Kasumi-1 (cell line): ENCODE data around the gene MACO1.

Source experiments
- DNase-seq, 2 experiments: peaks; one replicate each; lab custom pipeline; 2025; lab: John Stamatoyannopoulos, UW

MACO1 gene

GRCh38 chr1:25543425-25544242 is 112.9 kb downstream of the MACO1 start, which contains the start of gene LDLRAP1:
Gene LDLRAP1 (plus strand): TSS chr1:25543606. CDS start chr1:25543699, 93 bp downstream.
- DNase-seq = peak; percentile 26 to 37

- DNase-seq = no peak
Observed at GRCh38 chr1:25544243-25544764, 113.6 kb downstream of the MACO1 start.

GRCh38 chr1:25544819-25545218 is 114.1 kb downstream of the MACO1 start:
- no peak for DNase-seq

GRCh38 chr1:25545767-25546166 is 115.1 kb downstream of the MACO1 start:
- DNase-seq = no peak

- DNase-seq = no peak
Observed at GRCh38 chr1:25546193-25546592, 115.5 kb downstream of the MACO1 start.

- DNase-seq = no peak
Observed at GRCh38 chr1:25548601-25549000, 117.9 kb downstream of the MACO1 start.

- DNase-seq = peak; percentile 60 to 89
Observed at GRCh38 chr1:25549273-25550154, 118.8 kb downstream of the MACO1 start.
